ENCODE results near the gene ENOSF1. TPM values are rescaled to one million over a fixed set of nuclear protein-coding genes. Genes with fewer than 3 reads are reported as not detected.

Gene ENOSF1
- total RNA-seq, 1 experiment from 2014 or later: 44.6 TPM

- ATAC-seq (no peak), DNase-seq (ENCODE audit: low spot score) (no peak)
- Mint-ChIP-seq H3K4me3 (no peak overlapping the region), H3K4me1 (peaks cover 8% of the 10 kb centered on the region), H3K27ac (no peak overlapping the region), H3K27me3 (ENCODE audit: low read depth) (no peaks in the 10 kb centered on the region; the same call in 1 of the 2 replicates), H3K9me3 (no peaks in the 10 kb centered on the region), H3K36me3 (peaks cover 28% of the 10 kb centered on the region)
- no peak for TF ChIP-seq ZNF671 (CRISPR knock-in tag; IDR thresholded peaks at IDR 0.05)
- TF ChIP-seq EMX1 (CRISPR knock-in tag; IDR thresholded peaks at IDR 0.05): no peak
- no peak for TF ChIP-seq CBFB (CRISPR knock-in tag; IDR thresholded peaks at IDR 0.05; ENCODE audit: low read depth)
- no peak for TF ChIP-seq MAX (CRISPR knock-in tag; IDR thresholded peaks at IDR 0.05)
- TF ChIP-seq E2F1 (CRISPR knock-in tag; IDR thresholded peaks at IDR 0.05): no peak
- TF ChIP-seq ELF4 (CRISPR knock-in tag; IDR thresholded peaks at IDR 0.05; ENCODE audit: low read depth): no peak
- no peak for TF ChIP-seq ZNF512 (CRISPR knock-in tag; IDR thresholded peaks at IDR 0.05; ENCODE audit: borderline replicate concordance)
- no peak for TF ChIP-seq ETV6 (CRISPR knock-in tag; IDR thresholded peaks at IDR 0.05)
- TF ChIP-seq ARID4B (CRISPR knock-in tag; IDR thresholded peaks at IDR 0.05; ENCODE audit: borderline replicate concordance): no peak
- TF ChIP-seq IRF2 (CRISPR knock-in tag; IDR thresholded peaks at IDR 0.05; ENCODE audit: borderline replicate concordance, low read depth): no peak
- ChIA-PET POLR2A (no interaction called here), CTCF (interaction anchor here (1.6 kb wide), 2 partner anchors 21 to 124 kb away, joined by 4 to 8 read pairs; no protein-coding TSS in a partner anchor)
Observed at GRCh38 chr18:708096-708495, 4.3 kb downstream of the ENOSF1 start.

GRCh38 chr18:706405-706804, 6.0 kb downstream of the ENOSF1 start:
- TF ChIP-seq ZNF281 (CRISPR knock-in tag; IDR thresholded peaks at IDR 0.05): no peak
- TF ChIP-seq JAZF1 (CRISPR knock-in tag; IDR thresholded peaks at IDR 0.05): no peak
- no peak for TF ChIP-seq KAT7 (CRISPR knock-in tag; IDR thresholded peaks at IDR 0.05; ENCODE audit: borderline replicate concordance)
- TF ChIP-seq ZNF121 (CRISPR knock-in tag; IDR thresholded peaks at IDR 0.05): no peak
- no peak for TF ChIP-seq AR (CRISPR knock-in tag; IDR thresholded peaks at IDR 0.05)
- TF ChIP-seq ZNF263 (CRISPR knock-in tag; IDR thresholded peaks at IDR 0.05; ENCODE audit: low read depth): no peak
- TF ChIP-seq FOXJ3 (CRISPR knock-in tag; IDR thresholded peaks at IDR 0.05; ENCODE audit: borderline replicate concordance): no peak
- TF ChIP-seq GRHL2 (CRISPR knock-in tag; IDR thresholded peaks at IDR 0.05; ENCODE audit: insufficient replicate concordance, severe bottlenecking): no peak
- TF ChIP-seq E2F1 (CRISPR knock-in tag; IDR thresholded peaks at IDR 0.05): no peak
- no peak for TF ChIP-seq NR3C1 (CRISPR knock-in tag; conservative IDR thresholded peaks at IDR 0.05; ENCODE audit: low read depth)
- no peak for TF ChIP-seq ZNF232 (CRISPR knock-in tag; IDR thresholded peaks at IDR 0.05)
- TF ChIP-seq HMGA2 (CRISPR knock-in tag; IDR thresholded peaks at IDR 0.05): no peak
- H3K27ac Mint-ChIP-seq: no peak overlapping the region
- CTCF ChIA-PET: interaction anchor here (1.1 kb wide), 1 partner anchor 133 kb away, joined by 5 read pairs; no protein-coding TSS in a partner anchor
- no peak for ATAC-seq
- no peak overlapping the region for H3K4me3 Mint-ChIP-seq
- POLR2A ChIA-PET: interaction anchor here (0.9 kb wide), 1 partner anchor 17 kb away, joined by 3 read pairs; no protein-coding TSS in a partner anchor
- DNase-seq (ENCODE audit: low spot score): no peak
- H3K9me3 Mint-ChIP-seq: no peaks in the 10 kb centered on the region
- H3K4me1 Mint-ChIP-seq: peaks cover 6% of the 10 kb centered on the region
- peaks cover 31% of the 10 kb centered on the region for H3K36me3 Mint-ChIP-seq
- no peaks in the 10 kb centered on the region for H3K27me3 Mint-ChIP-seq (ENCODE audit: low read depth)

All from WTC11 (cell line).